ENCODE data around the gene BNIP1. TPM values are rescaled to one million over a fixed set of nuclear protein-coding genes. Genes with fewer than 3 reads are reported as not detected.

The BNIP1 gene
- total RNA-seq, 2 donors from 2014 or later: 13.0 to 18.5 TPM

- H3K9me3 Mint-ChIP-seq: no peaks in the 10 kb centered on the region
- peaks cover 28% of the 10 kb centered on the region for H3K27me3 Mint-ChIP-seq
- H3K4me3 Mint-ChIP-seq: no peak overlapping the region
- H3K27ac Mint-ChIP-seq: no peak overlapping the region
- H3K36me3 Mint-ChIP-seq (ENCODE audit: low read depth): no peaks in the 10 kb centered on the region
- no peaks in the 10 kb centered on the region for H3K4me1 Mint-ChIP-seq
- ATAC-seq (replicated peaks): no peak
These were observed 69.1 kb downstream of the BNIP1 start for GRCh38 chr5:173213236-173213933.

Other genes starting within 250 kb of the BNIP1 start
- gene RPL26L1, start 185.1 kb upstream of the BNIP1 start, total RNA-seq: 10 to 100 TPM; 31.8 to 64.9 TPM
- 100 to 1,000 TPM; 123 to 163 TPM for gene ATP6V0E1, start 160.8 kb upstream of the BNIP1 start, total RNA-seq
- gene CREBRF, start 88.2 kb upstream of the BNIP1 start, total RNA-seq: 10 to 100 TPM; 10.5 to 29.5 TPM
- gene NKX2-5, start 90.7 kb downstream of the BNIP1 start, total RNA-seq: not detected
- gene STC2, start 183.9 kb downstream of the BNIP1 start, total RNA-seq: 1 to 10 TPM; 4.3 to 6.2 TPM

Measured in activated T-helper 17 cell treated with anti-CD3 and anti-CD28 coated beads, Interleukin-2, amount 50 U/mL, for 72 hours (primary cell).